ENCODE data around the gene SLC7A14. TPM values are rescaled to one million over a fixed set of nuclear protein-coding genes. Genes with fewer than 3 reads are reported as not detected.

SLC7A14 gene
- total RNA-seq, 1 donor from 2014 or later: 0.23 TPM

- Histone ChIP-seq H3K4me3 (ENCODE audit: insufficient read depth, low read depth, low read length) (no peak overlapping the region), H4K20me1 (ENCODE audit: insufficient read depth, low read length) (no peaks in the 10 kb centered on the region), H3K27me3 (ENCODE audit: insufficient read depth, low read length) (no peaks in the 10 kb centered on the region), H3K4me2 (ENCODE audit: low read length) (peak overlapping the region; percentile 6), H3K27ac (ENCODE audit: low read depth, low read length) (no peak overlapping the region), H3K9ac (ENCODE audit: low read length) (no peak overlapping the region), H3K79me2 (ENCODE audit: insufficient read depth, low read length) (no peaks in the 10 kb centered on the region), H3K9me3 (ENCODE audit: insufficient read depth, low read depth, low read length) (no peaks in the 10 kb centered on the region), H3K36me3 (ENCODE audit: insufficient read depth, low read length) (no peaks in the 10 kb centered on the region), H2AFZ (ENCODE audit: low read depth, low read length) (peak overlapping the region; percentile 11), H3K4me1 (ENCODE audit: insufficient read depth, low read length) (no peaks in the 10 kb centered on the region)
- FAIRE-seq (no peak), DNase-seq (ENCODE audit: low read depth) (peak; percentile 67)
- Mint-ChIP-seq H3K27me3 (ENCODE audit: low read depth, unreplicated experiment) (peaks cover 36% of the 10 kb centered on the region), H3K9me3 (ENCODE audit: unreplicated experiment) (no peaks in the 10 kb centered on the region), H3K4me3 (ENCODE audit: unreplicated experiment) (no peak overlapping the region), H3K36me3 (ENCODE audit: low read depth, unreplicated experiment) (no peaks in the 10 kb centered on the region), H3K27ac (ENCODE audit: unreplicated experiment) (no peak overlapping the region), H3K4me1 (ENCODE audit: low read depth, unreplicated experiment) (peaks cover 9% of the 10 kb centered on the region)
- TF ChIP-seq, protein P1, sequence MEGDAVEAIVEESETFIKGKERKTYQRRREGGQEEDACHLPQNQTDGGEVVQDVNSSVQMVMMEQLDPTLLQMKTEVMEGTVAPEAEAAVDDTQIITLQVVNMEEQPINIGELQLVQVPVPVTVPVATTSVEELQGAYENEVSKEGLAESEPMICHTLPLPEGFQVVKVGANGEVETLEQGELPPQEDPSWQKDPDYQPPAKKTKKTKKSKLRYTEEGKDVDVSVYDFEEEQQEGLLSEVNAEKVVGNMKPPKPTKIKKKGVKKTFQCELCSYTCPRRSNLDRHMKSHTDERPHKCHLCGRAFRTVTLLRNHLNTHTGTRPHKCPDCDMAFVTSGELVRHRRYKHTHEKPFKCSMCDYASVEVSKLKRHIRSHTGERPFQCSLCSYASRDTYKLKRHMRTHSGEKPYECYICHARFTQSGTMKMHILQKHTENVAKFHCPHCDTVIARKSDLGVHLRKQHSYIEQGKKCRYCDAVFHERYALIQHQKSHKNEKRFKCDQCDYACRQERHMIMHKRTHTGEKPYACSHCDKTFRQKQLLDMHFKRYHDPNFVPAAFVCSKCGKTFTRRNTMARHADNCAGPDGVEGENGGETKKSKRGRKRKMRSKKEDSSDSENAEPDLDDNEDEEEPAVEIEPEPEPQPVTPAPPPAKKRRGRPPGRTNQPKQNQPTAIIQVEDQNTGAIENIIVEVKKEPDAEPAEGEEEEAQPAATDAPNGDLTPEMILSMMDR (IDR thresholded peaks at IDR 0.05; ENCODE audit: insufficient read depth, low read depth, low read length): no peak
- no peak for TF ChIP-seq EZH2 (IDR thresholded peaks at IDR 0.05; ENCODE audit: insufficient read depth, low read length)
Measured at GRCh38 chr3:170470063-170471016, 115.5 kb downstream of the SLC7A14 start.

DNA sequence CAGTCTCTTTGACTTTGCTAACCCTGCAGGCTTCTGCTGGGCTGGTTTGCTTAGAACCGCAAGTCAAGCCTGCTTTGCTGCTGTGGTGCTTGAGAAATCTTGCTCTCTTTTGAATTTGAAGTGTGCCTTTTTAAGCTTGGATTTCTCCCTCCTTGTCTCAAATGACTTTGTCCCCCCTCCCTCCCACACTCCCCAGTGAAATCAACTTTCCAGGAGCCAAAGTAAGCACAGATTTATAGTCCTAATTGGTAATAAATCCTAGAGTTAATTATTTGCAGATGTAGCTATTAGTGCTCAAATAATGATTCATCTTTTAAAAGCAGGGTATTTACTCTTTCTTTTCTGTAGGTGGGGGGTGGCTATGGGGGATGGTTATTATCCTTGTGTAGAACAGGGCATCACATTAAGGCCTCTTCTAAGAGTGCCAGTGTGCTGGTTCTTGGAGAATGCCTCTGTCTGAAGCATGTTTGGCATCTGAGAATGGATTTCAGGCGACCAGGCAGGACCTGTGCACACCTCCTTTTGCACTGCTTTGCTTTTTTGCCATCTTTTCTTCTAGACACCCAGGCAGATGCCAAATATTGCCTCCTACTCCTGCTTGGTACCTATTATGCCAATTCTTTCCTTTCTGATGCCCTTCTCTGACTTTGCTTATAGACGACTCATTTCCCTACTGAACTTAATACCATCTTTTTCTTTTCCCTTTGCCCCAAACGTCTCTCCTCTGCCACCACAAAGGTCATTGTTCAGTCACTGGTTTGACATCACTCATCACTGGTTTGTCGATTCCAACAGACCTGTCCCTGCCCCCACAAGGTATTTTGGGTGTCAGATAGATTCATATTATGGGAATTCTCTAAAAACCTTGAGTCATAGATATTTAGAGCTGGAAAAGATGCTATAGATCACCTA is 116.5 kb downstream of the SLC7A14 start:
- Mint-ChIP-seq H3K9me3 (ENCODE audit: unreplicated experiment) (no peaks in the 10 kb centered on the region), H3K27me3 (ENCODE audit: low read depth, unreplicated experiment) (peaks cover 29% of the 10 kb centered on the region), H3K27ac (ENCODE audit: unreplicated experiment) (no peak overlapping the region), H3K36me3 (ENCODE audit: low read depth, unreplicated experiment) (no peaks in the 10 kb centered on the region), H3K4me1 (ENCODE audit: low read depth, unreplicated experiment) (peaks cover 9% of the 10 kb centered on the region), H3K4me3 (ENCODE audit: unreplicated experiment) (no peak overlapping the region)
- no peak overlapping the region for H3K4me3 ChIP-seq (ENCODE audit: insufficient read depth, low read depth, low read length)
- H3K36me3 ChIP-seq (ENCODE audit: insufficient read depth, low read length): no peaks in the 10 kb centered on the region
- no peaks in the 10 kb centered on the region for H3K9me3 ChIP-seq (ENCODE audit: insufficient read depth, low read depth, low read length)
- H3K27ac ChIP-seq (ENCODE audit: low read depth, low read length): no peak overlapping the region
- no peak overlapping the region for H3K4me2 ChIP-seq (ENCODE audit: low read length)
- no peak overlapping the region for H3K9ac ChIP-seq (ENCODE audit: low read length)
- FAIRE-seq (no peak), DNase-seq (ENCODE audit: low read depth) (peak; percentile 74)
- no peaks in the 10 kb centered on the region for H3K79me2 ChIP-seq (ENCODE audit: insufficient read depth, low read length)
- H2AFZ ChIP-seq (ENCODE audit: low read depth, low read length): no peak overlapping the region
- no peaks in the 10 kb centered on the region for H4K20me1 ChIP-seq (ENCODE audit: insufficient read depth, low read length)
- no peak for TF ChIP-seq EZH2 (IDR thresholded peaks at IDR 0.05; ENCODE audit: insufficient read depth, low read length)
- TF ChIP-seq, protein P1 (IDR thresholded peaks at IDR 0.05; ENCODE audit: insufficient read depth, low read depth, low read length): no peak
- no peaks in the 10 kb centered on the region for H3K27me3 ChIP-seq (ENCODE audit: insufficient read depth, low read length)
- H3K4me1 ChIP-seq (ENCODE audit: insufficient read depth, low read length): no peaks in the 10 kb centered on the region
